ENCODE results near the gene LCE6A. TPM values are rescaled to one million over a fixed set of nuclear protein-coding genes. Genes with fewer than 3 reads are reported as not detected.

The LCE6A gene
- total RNA-seq, 1 donor from 2014 or later, result not detected

- Histone ChIP-seq H3K9me3 (no peaks in the 10 kb centered on the region), H3K4me1 (no peaks in the 10 kb centered on the region), H3K27ac (no peak within 1 kb of the TSS), H3K4me3 (no peak within 1 kb of the TSS), H3K36me3 (no peaks in the 10 kb centered on the region), H3K27me3 (no peaks in the 10 kb centered on the region)
- intact Hi-C loops (cut with DNase I), result no loop called here
- no peak for DNase-seq (ENCODE audit: low spot score in 2 of 2)
- TF ChIP-seq, protein P1, sequence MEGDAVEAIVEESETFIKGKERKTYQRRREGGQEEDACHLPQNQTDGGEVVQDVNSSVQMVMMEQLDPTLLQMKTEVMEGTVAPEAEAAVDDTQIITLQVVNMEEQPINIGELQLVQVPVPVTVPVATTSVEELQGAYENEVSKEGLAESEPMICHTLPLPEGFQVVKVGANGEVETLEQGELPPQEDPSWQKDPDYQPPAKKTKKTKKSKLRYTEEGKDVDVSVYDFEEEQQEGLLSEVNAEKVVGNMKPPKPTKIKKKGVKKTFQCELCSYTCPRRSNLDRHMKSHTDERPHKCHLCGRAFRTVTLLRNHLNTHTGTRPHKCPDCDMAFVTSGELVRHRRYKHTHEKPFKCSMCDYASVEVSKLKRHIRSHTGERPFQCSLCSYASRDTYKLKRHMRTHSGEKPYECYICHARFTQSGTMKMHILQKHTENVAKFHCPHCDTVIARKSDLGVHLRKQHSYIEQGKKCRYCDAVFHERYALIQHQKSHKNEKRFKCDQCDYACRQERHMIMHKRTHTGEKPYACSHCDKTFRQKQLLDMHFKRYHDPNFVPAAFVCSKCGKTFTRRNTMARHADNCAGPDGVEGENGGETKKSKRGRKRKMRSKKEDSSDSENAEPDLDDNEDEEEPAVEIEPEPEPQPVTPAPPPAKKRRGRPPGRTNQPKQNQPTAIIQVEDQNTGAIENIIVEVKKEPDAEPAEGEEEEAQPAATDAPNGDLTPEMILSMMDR (IDR thresholded peaks at IDR 0.05), result no peak
Measured at GRCh38 chr1:152811671-152812070, 31.0 kb upstream of the LCE6A start, which contains the start of gene LCE1B. TSS of gene LCE1B (plus strand) at chr1:152811971. CDS start at chr1:152812447, 476 bp downstream.

DNA sequence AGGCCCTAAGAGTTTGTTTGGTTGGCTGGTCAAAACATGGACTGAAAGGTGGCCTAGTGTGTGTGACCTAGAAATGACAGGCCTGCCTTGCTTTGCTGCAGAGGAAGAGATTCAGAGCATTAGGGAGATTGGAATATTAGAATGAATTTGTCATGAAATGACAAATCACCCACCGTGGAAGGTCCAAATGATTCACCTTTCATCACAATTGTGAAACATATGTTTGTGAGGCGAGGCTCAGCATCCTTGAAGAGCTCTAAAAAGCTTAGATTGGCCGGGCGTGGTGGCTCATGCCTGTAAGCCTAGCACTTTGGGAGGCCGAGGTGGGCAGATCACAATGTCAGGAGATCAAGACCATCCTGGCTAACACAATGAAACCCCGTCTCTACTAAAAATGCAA is 25.3 kb upstream of the LCE6A start:
- no peak overlapping the region for H3K27ac ChIP-seq
- intact Hi-C loops (cut with DNase I), result no loop called here
- H3K27me3 ChIP-seq, result no peaks in the 10 kb centered on the region
- TF ChIP-seq, protein P1 (IDR thresholded peaks at IDR 0.05), result no peak
- no peak overlapping the region for H3K4me3 ChIP-seq
- no peak for DNase-seq (ENCODE audit: low spot score in 2 of 2)
- no peaks in the 10 kb centered on the region for H3K9me3 ChIP-seq
- H3K36me3 ChIP-seq, result no peaks in the 10 kb centered on the region
- H3K4me1 ChIP-seq, result no peaks in the 10 kb centered on the region

DNA sequence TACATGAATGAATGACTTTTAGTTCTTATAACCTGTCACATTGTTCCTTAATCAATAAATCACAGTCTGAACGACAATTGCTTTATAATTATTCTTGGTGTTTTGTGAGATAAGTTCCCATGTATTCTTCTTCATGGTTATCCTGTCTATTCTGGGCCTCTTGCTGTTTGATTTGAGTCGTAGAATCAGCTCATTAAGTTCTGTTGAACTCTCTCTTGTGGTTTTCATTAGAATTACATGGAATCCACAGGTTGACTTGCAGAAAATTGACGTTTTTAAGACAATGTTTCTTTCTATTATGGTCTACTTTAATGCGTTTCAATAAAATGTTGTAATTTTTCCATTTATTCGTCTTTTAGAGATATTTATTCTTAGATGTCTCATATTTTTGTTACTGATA is 19.4 kb upstream of the LCE6A start:
- intact Hi-C loops (cut with DNase I), result no loop called here
- Histone ChIP-seq H3K4me3 (no peak overlapping the region), H3K27me3 (no peaks in the 10 kb centered on the region)

DNA sequence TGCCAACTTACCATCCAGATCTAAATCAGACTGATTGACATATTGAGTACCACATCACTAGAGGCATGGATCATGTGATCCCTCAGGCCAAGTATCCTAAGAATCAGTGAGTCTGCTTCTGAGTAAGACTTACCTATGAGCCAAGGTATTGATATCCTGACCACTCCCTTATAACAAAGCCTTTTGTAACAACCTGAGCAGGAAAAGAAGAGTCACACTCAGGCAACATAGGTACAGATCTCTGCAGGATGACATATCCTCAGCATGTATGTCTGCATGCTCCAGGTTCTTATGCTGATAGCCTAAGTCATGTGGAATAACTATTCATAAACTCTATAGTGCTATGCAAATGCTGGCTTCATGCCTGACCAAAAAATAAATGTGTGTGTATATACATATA is 17.7 kb upstream of the LCE6A start:
- H3K4me1 ChIP-seq, result no peaks in the 10 kb centered on the region
- no peak overlapping the region for H3K4me3 ChIP-seq
- no peak overlapping the region for H3K27ac ChIP-seq
- intact Hi-C loops (cut with DNase I), result no loop called here
- TF ChIP-seq, protein P1 (IDR thresholded peaks at IDR 0.05), result no peak
- no peaks in the 10 kb centered on the region for H3K9me3 ChIP-seq
- no peaks in the 10 kb centered on the region for H3K36me3 ChIP-seq
- H3K27me3 ChIP-seq, result no peaks in the 10 kb centered on the region
- DNase-seq (ENCODE audit: low spot score in 2 of 2), result no peak

More for the DNA sequence above, 19.4 kb upstream of the LCE6A start:
- no peaks in the 10 kb centered on the region for H3K4me1 ChIP-seq
- H3K36me3 ChIP-seq, result no peaks in the 10 kb centered on the region
- DNase-seq (ENCODE audit: low spot score in 2 of 2), result no peak
- H3K9me3 ChIP-seq, result no peaks in the 10 kb centered on the region
- H3K27ac ChIP-seq, result no peak overlapping the region
- TF ChIP-seq, protein P1 (IDR thresholded peaks at IDR 0.05), result no peak

DNA sequence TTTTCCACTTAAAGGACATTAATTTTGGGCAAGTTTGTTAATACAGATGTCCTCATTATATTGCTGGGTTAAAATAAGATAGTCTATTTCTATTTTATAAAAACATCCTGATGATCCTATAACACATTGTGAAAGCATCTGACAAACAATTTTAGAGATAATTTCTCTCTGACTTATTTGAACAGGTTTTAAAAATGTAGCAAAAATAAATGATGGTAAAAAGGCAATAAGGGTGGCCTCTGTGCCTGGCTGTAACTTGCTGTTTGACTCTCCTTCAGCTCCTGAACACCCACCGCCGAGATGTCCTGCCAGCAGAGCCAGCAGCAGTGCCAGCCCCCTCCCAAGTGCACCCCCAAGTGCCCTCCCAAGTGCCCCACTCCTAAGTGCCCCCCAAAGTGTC is 15.5 kb upstream of the LCE6A start, which contains the start of gene LCE1A:
LCE1A (plus strand) TSS at position 301 of the 400 bp plus-strand sequence; CDS start at position 301, 0 bp downstream.
- no peak for DNase-seq (ENCODE audit: low spot score in 2 of 2)
- no peaks in the 10 kb centered on the region for H3K9me3 ChIP-seq
- H3K4me3 ChIP-seq, result no peak within 1 kb of the TSS
- no peak within 1 kb of the TSS for H3K27ac ChIP-seq
- H3K4me1 ChIP-seq, result no peaks in the 10 kb centered on the region
- intact Hi-C loops (cut with DNase I), result no loop called here
- TF ChIP-seq, protein P1 (IDR thresholded peaks at IDR 0.05), result no peak
- H3K27me3 ChIP-seq, result no peaks in the 10 kb centered on the region
- no peaks in the 10 kb centered on the region for H3K36me3 ChIP-seq

DNA sequence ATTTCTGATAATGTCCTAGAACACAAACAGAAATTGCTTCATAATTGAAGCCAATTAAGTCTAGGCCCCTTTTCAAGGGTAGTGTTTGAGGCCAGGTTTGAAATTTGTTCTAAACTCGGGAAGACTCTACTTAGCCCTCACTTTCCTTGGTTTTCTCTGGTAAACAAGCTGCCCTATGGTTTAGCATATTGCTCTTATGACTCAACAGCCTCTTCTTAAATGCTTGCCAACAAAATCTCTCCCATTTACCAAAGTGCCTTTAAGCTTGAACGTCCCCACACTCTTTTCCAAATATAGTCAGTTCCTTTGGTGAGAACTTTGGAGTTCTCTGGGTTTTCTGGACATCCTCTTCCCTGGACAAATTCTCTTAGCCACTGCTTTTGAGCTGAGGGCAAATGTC is 5.8 kb upstream of the LCE6A start:
- Histone ChIP-seq H3K36me3 (no peaks in the 10 kb centered on the region), H3K4me1 (no peaks in the 10 kb centered on the region), H3K4me3 (no peak overlapping the region), H3K27ac (no peak overlapping the region), H3K9me3 (no peaks in the 10 kb centered on the region), H3K27me3 (no peaks in the 10 kb centered on the region)
- TF ChIP-seq, protein P1 (IDR thresholded peaks at IDR 0.05), result no peak
- DNase-seq (ENCODE audit: low spot score in 2 of 2), result no peak
- intact Hi-C loops (cut with DNase I), result no loop called here
